NCI-H69 (cell line): ENCODE data around the gene OR4D10.

ENCODE experiments used
- DNase-seq: peaks from one replicate; lab custom pipeline; 2025; lab: John Stamatoyannopoulos, UW

Gene OR4D10

DNA sequence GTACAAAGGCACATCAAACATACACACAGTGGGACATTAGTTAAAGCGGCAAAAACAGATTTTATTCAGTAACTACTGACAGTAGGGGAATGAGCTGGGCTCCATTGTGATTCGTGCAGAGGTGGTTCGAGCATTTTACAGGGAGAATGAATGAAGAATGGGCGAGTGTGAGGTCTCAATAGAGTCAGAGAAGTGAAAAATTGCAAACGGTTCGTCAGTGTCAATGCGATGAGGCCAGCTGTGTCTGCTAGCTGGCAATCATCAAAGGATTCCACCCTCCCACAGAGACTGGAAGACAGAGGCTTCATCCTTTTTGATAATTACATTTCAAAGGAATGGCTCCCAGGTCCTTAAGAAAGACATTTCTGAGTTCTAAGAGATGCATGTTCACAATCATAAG, 55.6 kb downstream of the OR4D10 start:
- no peak for DNase-seq
